Body of pancreas (tissue), 4 donors: ENCODE results near the gene MYO3A. TPM values are rescaled to one million over a fixed set of nuclear protein-coding genes. Genes with fewer than 3 reads are reported as not detected.

Source experiments
- ATAC-seq: fragments of 150-250 bp; one replicate; pipeline ENCODE4 v1.9.1; 2016
- DNase-seq, 4 donors: peaks; one replicate each; pipeline ENCODE4 v3.0.0-alpha.2; 2019
- H3K27ac ChIP-seq, 4 donors: fragments of 200-600 bp; sonication (generic); 1 replicate in 3 of 4; 2 replicates in 1 of 4; pipeline versions ENCODE4 v1.5.1 to v1.6.1; 2016 to 2019; ENCODE audit warnings: mild to moderate bottlenecking in 1 of 4, mixed read lengths in 1 of 4, moderate library complexity in 1 of 4
- H3K27me3 ChIP-seq, 2 donors: fragments of 200-600 bp; sonication (generic); one replicate each; pipeline ENCODE4 v1.6.0; 2016; ENCODE audit warnings: mild to moderate bottlenecking in 1 of 2
- H3K36me3 ChIP-seq, 2 donors: fragments of 200-600 bp; sonication (generic); replicated peaks in 1 of 2; 2 replicates each; pipeline ENCODE4 v1.5.1; 2016; ENCODE audit warnings: low read depth in 2 of 2; ENCODE audit not compliant: insufficient read depth in 1 of 2
- H3K4me1 ChIP-seq: fragments of 200-600 bp; sonication (generic); one replicate; pipeline ENCODE4 v1.6.0; 2016
- H3K4me3 ChIP-seq, 2 donors: fragments of 200-600 bp; sonication (generic); 1 replicate in 1 of 2; 2 replicates in 1 of 2; pipeline ENCODE4 v1.5.1; 2016 to 2019
- H3K9me3 ChIP-seq, 3 donors: fragments of 200-600 bp; sonication (generic); 1 replicate in 2 of 3; 2 replicates in 1 of 3; pipeline ENCODE4 v1.5.1; 2016
- CTCF ChIP-seq, 7 experiments: fragments of 450-650 bp in 4 of 7; fragments of 200-600 bp in 3 of 7; sonication (generic) in 3 of 7; IDR thresholded peaks; one replicate each; pipeline ENCODE4 v1.5.1; 2016 to 2019; ENCODE audit warnings: antibody characterized with exemption in 7 of 7
- POLR2A ChIP-seq, 3 donors: fragments of 450-650 bp; IDR thresholded peaks; one replicate each; pipeline ENCODE4 v1.6.1; 2016; ENCODE audit warnings: antibody characterized with exemption in 3 of 3, mild to moderate bottlenecking in 2 of 3
- WGBS, 2 donors: methylation state at CpG; one replicate each; pipeline ENCODE4 v1.1.5; 2017; 5-methylcytosine and 5-hydroxymethylcytosine counted together
- intact Hi-C: fragments of 100-400 bp; cut with DNase I; formaldehyde crosslinking; loops from one replicate; pipeline ENCODE4 v1.15.1; 2023
- total RNA-seq, 2 donors: library from RNA; depleted of rRNA; stranded (reverse); fragments of >200 nt; gene quantifications; one replicate each; pipeline ENCODE4 v1.1.0, GENCODE V29; 2016

The MYO3A gene
- total RNA-seq, 2 donors from 2014 or later = 1.6 to 3.4 TPM

DNA sequence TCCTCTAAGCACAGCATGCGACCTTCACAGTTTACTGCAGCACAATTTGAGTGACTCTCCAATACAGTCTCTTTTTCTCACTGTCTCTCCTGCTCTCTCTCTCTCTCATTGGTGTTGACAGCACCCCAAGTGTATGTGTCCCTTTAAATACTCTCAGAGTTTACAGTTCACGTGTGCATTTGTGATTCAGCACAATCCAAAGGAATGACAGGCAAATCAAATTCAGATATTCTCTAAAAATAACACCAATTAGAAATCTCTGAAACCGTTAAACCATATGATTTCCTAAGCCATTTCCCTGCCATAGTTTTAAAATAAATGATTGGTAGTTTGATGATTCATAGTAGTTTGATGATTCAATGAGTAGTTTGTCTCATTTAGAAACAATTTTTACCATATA lies 178.5 kb downstream of the MYO3A start:
- no peak for ATAC-seq
- no peaks in the 10 kb centered on the region for H3K27me3 ChIP-seq
- H3K4me3 ChIP-seq = no peak overlapping the region
- intact Hi-C loops = no loop called here
- no peak for DNase-seq
- no peaks in the 10 kb centered on the region for H3K4me1 ChIP-seq
- H3K27ac ChIP-seq = no peak overlapping the region
- TF ChIP-seq POLR2A (IDR thresholded peaks at IDR 0.05) = no peak
- no peak for TF ChIP-seq CTCF (IDR thresholded peaks at IDR 0.05)
- no peaks in the 10 kb centered on the region for H3K36me3 ChIP-seq
- 28 to 35% methylated on average over 3 of the region's 3 CpGs for WGBS, 2 donors
- H3K9me3 ChIP-seq = no peaks in the 10 kb centered on the region

- no peaks in the 10 kb centered on the region for H3K27me3 ChIP-seq
- H3K36me3 ChIP-seq = no peaks in the 10 kb centered on the region
- H3K4me3 ChIP-seq = no peak overlapping the region
- H3K9me3 ChIP-seq = no peaks in the 10 kb centered on the region
- DNase-seq = no peak
- TF ChIP-seq POLR2A (IDR thresholded peaks at IDR 0.05) (no peak), CTCF (IDR thresholded peaks at IDR 0.05) (no peak)
- WGBS, 2 donors = 67 to 73% methylated on average over 3 of the region's 3 CpGs
- intact Hi-C loops = no loop called here
- no peaks in the 10 kb centered on the region for H3K4me1 ChIP-seq
- no peak for ATAC-seq
- no peak overlapping the region for H3K27ac ChIP-seq
Measured at GRCh38 chr10:26138613-26139012, 204.6 kb downstream of the MYO3A start.

DNA sequence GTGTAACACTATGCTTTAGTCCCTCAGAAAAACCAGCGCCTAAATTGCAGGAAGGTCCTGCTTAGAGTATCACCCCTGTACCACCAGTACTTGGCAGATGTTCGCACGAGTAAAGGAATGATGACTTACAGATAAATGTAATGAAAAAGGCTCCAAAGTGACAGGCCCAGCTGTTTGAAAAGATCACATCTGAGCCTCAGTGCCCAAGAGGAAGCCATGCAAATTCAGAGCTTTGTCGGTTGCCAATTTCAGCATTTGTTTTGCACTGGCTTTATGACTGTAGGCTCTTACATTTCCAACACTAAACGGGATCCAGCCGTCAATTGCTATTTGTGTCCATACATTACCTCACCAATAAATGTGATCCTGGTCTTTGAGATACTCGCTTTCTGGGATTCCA lies 222.0 kb downstream of the MYO3A start:
- TF ChIP-seq CTCF (IDR thresholded peaks at IDR 0.05) (no peak), POLR2A (IDR thresholded peaks at IDR 0.05) (no peak)
- Histone ChIP-seq H3K9me3 (no peaks in the 10 kb centered on the region), H3K4me3 (no peak overlapping the region), H3K36me3 (no peaks in the 10 kb centered on the region), H3K4me1 (no peaks in the 10 kb centered on the region), H3K27ac (no peak overlapping the region), H3K27me3 (no peaks in the 10 kb centered on the region)
- intact Hi-C loops = no loop called here
- DNase-seq (no peak), ATAC-seq (no peak)
- WGBS, 2 donors = 67 to 78% methylated on average over 7 of the region's 7 CpGs

DNA sequence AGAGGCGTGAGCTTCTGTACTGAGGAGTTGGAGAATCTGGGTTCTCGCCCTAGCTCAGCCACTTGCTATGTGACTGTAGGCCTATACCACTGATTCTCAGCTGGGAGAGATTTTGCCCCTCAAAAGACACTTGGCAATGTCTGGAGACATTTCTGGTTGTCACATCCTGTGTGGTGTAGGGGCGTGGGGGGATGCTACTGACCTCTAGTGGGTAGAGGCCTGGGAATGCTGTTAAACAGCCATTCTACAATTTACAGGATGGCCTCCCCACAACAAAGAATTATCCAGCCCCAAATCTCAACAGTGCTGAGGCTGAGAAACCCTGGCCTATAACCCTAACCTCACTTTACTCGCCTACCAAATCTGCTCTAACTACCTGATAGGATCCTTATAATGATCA lies 223.7 kb downstream of the MYO3A start:
- H3K36me3 ChIP-seq = no peaks in the 10 kb centered on the region
- DNase-seq (no peak), ATAC-seq (no peak)
- no peaks in the 10 kb centered on the region for H3K4me1 ChIP-seq
- WGBS, 2 donors = 59 to 68% methylated on average over 4 of the region's 4 CpGs
- no peaks in the 10 kb centered on the region for H3K27me3 ChIP-seq
- H3K4me3 ChIP-seq = no peak overlapping the region
- intact Hi-C loops = no loop called here
- H3K9me3 ChIP-seq = no peaks in the 10 kb centered on the region
- no peak for TF ChIP-seq POLR2A (IDR thresholded peaks at IDR 0.05)
- no peak for TF ChIP-seq CTCF (IDR thresholded peaks at IDR 0.05)
- H3K27ac ChIP-seq = no peak overlapping the region

DNA sequence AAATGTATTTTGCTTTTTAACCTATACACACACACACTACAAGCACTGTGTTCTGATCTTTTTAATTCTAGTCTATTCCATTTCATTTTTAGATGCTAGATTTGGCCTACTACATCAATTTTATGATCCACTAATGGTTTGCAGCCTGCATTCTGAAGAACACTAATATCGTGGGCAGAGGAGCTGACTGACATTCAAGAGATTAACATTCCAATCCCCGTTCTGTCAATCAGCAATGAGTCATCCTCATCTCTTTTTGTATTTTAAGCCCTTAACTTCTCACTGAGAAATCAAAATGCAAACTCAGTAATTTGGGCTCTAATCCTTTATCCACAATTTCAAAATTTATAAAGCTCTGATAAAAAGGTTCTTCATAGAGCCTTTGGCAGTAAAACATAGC lies 235.4 kb downstream of the MYO3A start:
- Histone ChIP-seq H3K4me1 (no peaks in the 10 kb centered on the region), H3K36me3 (no peaks in the 10 kb centered on the region), H3K9me3 (no peaks in the 10 kb centered on the region), H3K27me3 (no peaks in the 10 kb centered on the region), H3K4me3 (no peak overlapping the region), H3K27ac (no peak overlapping the region)
- DNase-seq = no peak
- intact Hi-C loops = no loop called here
- no peak for TF ChIP-seq POLR2A (IDR thresholded peaks at IDR 0.05)
- no peak for TF ChIP-seq CTCF (IDR thresholded peaks at IDR 0.05)
- no peak for ATAC-seq
- 47 to 52% methylated on average over 2 of the region's 2 CpGs for WGBS, 2 donors
